Measurements from ENCODE around the gene CLRN2. TPM values are rescaled to one million over a fixed set of nuclear protein-coding genes. Genes with fewer than 3 reads are reported as not detected.
A peak's percentile ranks its signal among the peaks of the same experiment; 100 is the strongest.

CLRN2 gene
- total RNA-seq (not detected), polyA plus RNA-seq (not detected)
- long read RNA-seq, donor 1: 0 reads
- long read RNA-seq, donor 2: 0 reads
- long read RNA-seq, donor 3: 0 reads
- long read RNA-seq, donor 4: 0 reads

GRCh38 chr4:17514865-17515264 lies at the start of gene CLRN2:
CLRN2 (plus strand) TSS chr4:17515165; CDS start chr4:17515267, 102 bp downstream.
- Histone ChIP-seq H3K9me3 (ENCODE audit: control insufficient read depth, low read length) (no peaks in the 10 kb centered on the region), H3K27ac (ENCODE audit: low read length) (no peak within 1 kb of the TSS), H3K4me3 (ENCODE audit: low read length) (no peak within 1 kb of the TSS), H3K4me1 (ENCODE audit: control insufficient read depth, insufficient read depth, low read length) (no peaks in the 10 kb centered on the region), H3K27me3 (ENCODE audit: control insufficient read depth, insufficient read depth) (no peaks in the 10 kb centered on the region)
- intact Hi-C loops (cut with DNase I): no loop called here
- WGBS: 86% methylated on average over 9 of the region's 9 CpGs
- DNase-seq (no peak), ATAC-seq (no peak)

GRCh38 chr4:17468619-17469221 lies 46.2 kb upstream of the CLRN2 start:
- intact Hi-C loops (cut with DNase I): loop anchor here in 2 of 4 donors (10.0 kb wide), 2 partner anchors 124 to 1184 kb away; no protein-coding TSS in a partner anchor
- Histone ChIP-seq H3K27ac (ENCODE audit: low read length) (no peak overlapping the region), H3K4me3 (ENCODE audit: low read length) (no peak overlapping the region), H3K27me3 (ENCODE audit: control insufficient read depth, insufficient read depth) (no peaks in the 10 kb centered on the region), H3K4me1 (ENCODE audit: control insufficient read depth, insufficient read depth, low read length) (peaks cover 1% of the 10 kb centered on the region), H3K9me3 (ENCODE audit: control insufficient read depth, low read length) (no peaks in the 10 kb centered on the region)
- DNase-seq: no peak
- ATAC-seq: no peak
- WGBS: 40% methylated on average over 9 of the region's 9 CpGs

- no peak overlapping the region for H3K4me3 ChIP-seq (ENCODE audit: low read length)
- H3K27ac ChIP-seq (ENCODE audit: low read length): no peak overlapping the region
- ATAC-seq: peak; percentile 53 to 71
- peaks cover 1% of the 10 kb centered on the region for H3K4me1 ChIP-seq (ENCODE audit: control insufficient read depth, insufficient read depth, low read length)
- 49% methylated on average over 11 of the region's 11 CpGs for WGBS
- no peak for DNase-seq
- H3K9me3 ChIP-seq (ENCODE audit: control insufficient read depth, low read length): no peaks in the 10 kb centered on the region
- H3K27me3 ChIP-seq (ENCODE audit: control insufficient read depth, insufficient read depth): no peaks in the 10 kb centered on the region
- intact Hi-C loops (cut with DNase I): loop anchor here in 2 of 4 donors (10.0 kb wide), 2 partner anchors 125 to 1185 kb away; no protein-coding TSS in a partner anchor
Measured at GRCh38 chr4:17469931-17470674, 44.9 kb upstream of the CLRN2 start.

- Histone ChIP-seq H3K4me3 (ENCODE audit: low read length) (no peak overlapping the region), H3K27ac (ENCODE audit: low read length) (no peak overlapping the region), H3K4me1 (ENCODE audit: control insufficient read depth, insufficient read depth, low read length) (no peaks in the 10 kb centered on the region), H3K9me3 (ENCODE audit: control insufficient read depth, low read length) (no peaks in the 10 kb centered on the region), H3K27me3 (ENCODE audit: control insufficient read depth, insufficient read depth) (no peaks in the 10 kb centered on the region)
- DNase-seq: no peak
- intact Hi-C loops (cut with DNase I): no loop called here
- no peak for ATAC-seq
Measured at GRCh38 chr4:17475481-17475880, 39.5 kb upstream of the CLRN2 start.

GRCh38 chr4:17476853-17477252 lies 38.1 kb upstream of the CLRN2 start:
- H3K4me3 ChIP-seq (ENCODE audit: low read length): no peak overlapping the region
- H3K27ac ChIP-seq (ENCODE audit: low read length): no peak overlapping the region
- ATAC-seq (no peak), DNase-seq (no peak)
- H3K4me1 ChIP-seq (ENCODE audit: control insufficient read depth, insufficient read depth, low read length): no peaks in the 10 kb centered on the region
- intact Hi-C loops (cut with DNase I): no loop called here
- H3K27me3 ChIP-seq (ENCODE audit: control insufficient read depth, insufficient read depth): no peaks in the 10 kb centered on the region
- peaks cover 3% of the 10 kb centered on the region for H3K9me3 ChIP-seq (ENCODE audit: control insufficient read depth, low read length)
- 73% methylated on average over 3 of the region's 3 CpGs for WGBS

- H3K9me3 ChIP-seq (ENCODE audit: control insufficient read depth, low read length): peaks cover 3% of the 10 kb centered on the region
- intact Hi-C loops (cut with DNase I): no loop called here
- no peaks in the 10 kb centered on the region for H3K27me3 ChIP-seq (ENCODE audit: control insufficient read depth, insufficient read depth)
- DNase-seq (no peak), ATAC-seq (no peak)
- 92% methylated on average over 9 of the region's 9 CpGs for WGBS
- H3K27ac ChIP-seq (ENCODE audit: low read length): no peak overlapping the region
- H3K4me3 ChIP-seq (ENCODE audit: low read length): no peak overlapping the region
- no peaks in the 10 kb centered on the region for H3K4me1 ChIP-seq (ENCODE audit: control insufficient read depth, insufficient read depth, low read length)
Measured at GRCh38 chr4:17477774-17478472, 37.0 kb upstream of the CLRN2 start.

- Histone ChIP-seq H3K27ac (ENCODE audit: low read length) (no peak overlapping the region), H3K4me3 (ENCODE audit: low read length) (no peak overlapping the region), H3K27me3 (ENCODE audit: control insufficient read depth, insufficient read depth) (no peaks in the 10 kb centered on the region), H3K4me1 (ENCODE audit: control insufficient read depth, insufficient read depth, low read length) (no peaks in the 10 kb centered on the region), H3K9me3 (ENCODE audit: control insufficient read depth, low read length) (peaks cover 3% of the 10 kb centered on the region)
- DNase-seq (no peak), ATAC-seq (no peak)
- WGBS: 66% methylated on average over 7 of the region's 7 CpGs
- intact Hi-C loops (cut with DNase I): no loop called here
Measured at GRCh38 chr4:17480210-17480927, 34.6 kb upstream of the CLRN2 start.

- DNase-seq (no peak), ATAC-seq (no peak)
- 89% methylated on average over 2 of the region's 2 CpGs for whole genome bisulfite sequencing
- Histone ChIP-seq H3K4me1 (ENCODE audit: control insufficient read depth, insufficient read depth, low read length) (no peaks in the 10 kb centered on the region), H3K27me3 (ENCODE audit: control insufficient read depth, insufficient read depth) (no peaks in the 10 kb centered on the region), H3K27ac (ENCODE audit: low read length) (no peak overlapping the region), H3K4me3 (ENCODE audit: low read length) (no peak overlapping the region), H3K9me3 (ENCODE audit: control insufficient read depth, low read length) (peaks cover 3% of the 10 kb centered on the region)
- intact Hi-C loops (cut with DNase I): no loop called here
Measured at GRCh38 chr4:17480955-17481354, 34.0 kb upstream of the CLRN2 start.

- H3K27me3 ChIP-seq (ENCODE audit: control insufficient read depth, insufficient read depth): no peaks in the 10 kb centered on the region
- no peak overlapping the region for H3K27ac ChIP-seq (ENCODE audit: low read length)
- DNase-seq (no peak), ATAC-seq (no peak)
- 90% methylated on average over 2 of the region's 2 CpGs for WGBS
- intact Hi-C loops (cut with DNase I): no loop called here
- peaks cover 3% of the 10 kb centered on the region for H3K9me3 ChIP-seq (ENCODE audit: control insufficient read depth, low read length)
- H3K4me1 ChIP-seq (ENCODE audit: control insufficient read depth, insufficient read depth, low read length): no peaks in the 10 kb centered on the region
- H3K4me3 ChIP-seq (ENCODE audit: low read length): no peak overlapping the region
Measured at GRCh38 chr4:17482716-17483115, 32.2 kb upstream of the CLRN2 start.

- H3K9me3 ChIP-seq (ENCODE audit: control insufficient read depth, low read length): no peaks in the 10 kb centered on the region
- 89% methylated on average over 5 of the region's 5 CpGs for WGBS
- ATAC-seq (no peak), DNase-seq (no peak)
- H3K27ac ChIP-seq (ENCODE audit: low read length): no peak overlapping the region
- no peaks in the 10 kb centered on the region for H3K4me1 ChIP-seq (ENCODE audit: control insufficient read depth, insufficient read depth, low read length)
- H3K4me3 ChIP-seq (ENCODE audit: low read length): no peak overlapping the region
- H3K27me3 ChIP-seq (ENCODE audit: control insufficient read depth, insufficient read depth): no peaks in the 10 kb centered on the region
- intact Hi-C loops (cut with DNase I): no loop called here
Measured at GRCh38 chr4:17489123-17489522, 25.8 kb upstream of the CLRN2 start.
